HG02938 (cell line): Measurements from ENCODE around the gene RPP25.

Source experiments
- ATAC-seq: cut with Tn5 transposase; IDR thresholded peaks from one replicate; pipeline ENCODE4 v1.9.1; 2021; ENCODE audit warnings: mild to moderate bottlenecking, moderate library complexity; ENCODE audit not compliant: unreplicated experiment

RPP25 gene

GRCh38 chr15:74956648-74957475, at the start of gene RPP25:
Gene RPP25, minus strand, starts transcription at chr15:74956772. Its CDS starts 189 bp downstream, at chr15:74956583.
- ATAC-seq, result peak; percentile 69

GRCh38 chr15:75002398-75002797, 45.8 kb upstream of the RPP25 start:
- no peak for ATAC-seq

- ATAC-seq, result no peak
Measured at GRCh38 chr15:75001310-75001709, 44.7 kb upstream of the RPP25 start.

- no peak for ATAC-seq
Measured at GRCh38 chr15:74997543-74997942, 41.0 kb upstream of the RPP25 start.

GRCh38 chr15:74997141-74997540, 40.6 kb upstream of the RPP25 start:
- ATAC-seq, result no peak

- no peak for ATAC-seq
Measured at GRCh38 chr15:74995779-74996765, 39.5 kb upstream of the RPP25 start.

GRCh38 chr15:74995182-74995778, 38.7 kb upstream of the RPP25 start, which contains the start of gene SCAMP5:
Gene SCAMP5, plus strand, starts transcription at chr15:74995563. Its CDS starts 16,277 bp downstream, at chr15:75011840.
- no peak for ATAC-seq

GRCh38 chr15:74994685-74995084, 38.1 kb upstream of the RPP25 start:
- no peak for ATAC-seq

- ATAC-seq, result no peak
Measured at GRCh38 chr15:74994236-74994635, 37.7 kb upstream of the RPP25 start.

- no peak for ATAC-seq
Measured at GRCh38 chr15:74992619-74993018, 36.0 kb upstream of the RPP25 start.

GRCh38 chr15:74989527-74989926, 33.0 kb upstream of the RPP25 start:
- no peak for ATAC-seq

- no peak for ATAC-seq
Measured at GRCh38 chr15:74988007-74988800, 31.6 kb upstream of the RPP25 start.

GRCh38 chr15:74983725-74984231, 27.2 kb upstream of the RPP25 start:
- ATAC-seq, result peak; percentile 76

GRCh38 chr15:74982183-74982582, 25.6 kb upstream of the RPP25 start:
- ATAC-seq, result no peak

GRCh38 chr15:74978503-74978902, 21.9 kb upstream of the RPP25 start:
- ATAC-seq, result no peak

GRCh38 chr15:74978077-74978476, 21.5 kb upstream of the RPP25 start:
- no peak for ATAC-seq

GRCh38 chr15:74977599-74977998, 21.0 kb upstream of the RPP25 start:
- no peak for ATAC-seq

GRCh38 chr15:74976159-74976558, 19.6 kb upstream of the RPP25 start:
- no peak for ATAC-seq

GRCh38 chr15:74967670-74968069, 11.1 kb upstream of the RPP25 start:
- ATAC-seq, result no peak

GRCh38 chr15:74964794-74965193, 8.2 kb upstream of the RPP25 start:
- no peak for ATAC-seq
